Upper lobe of right lung (tissue), 1 donor: ENCODE measurements around the gene DCC. TPM values are rescaled to one million over a fixed set of nuclear protein-coding genes. Genes with fewer than 3 reads are reported as not detected.

Experiments used
- ATAC-seq: fragments of 200-7000 bp; cut with Tn5 transposase; one replicate; pipeline ENCODE4 v1.9.1; 2020; ENCODE audit warnings: mild to moderate bottlenecking, moderate library complexity
- DNase-seq: peaks from one replicate; pipeline ENCODE4 v3.0.0-alpha.2; 2020
- H3K27ac ChIP-seq: fragments of 200-600 bp; one replicate; pipeline ENCODE4 v1.8.0; 2022
- H3K27me3 ChIP-seq: fragments of 200-600 bp; one replicate; pipeline ENCODE4 v1.8.0; 2022; ENCODE audit warnings: mild to moderate bottlenecking
- H3K36me3 ChIP-seq: fragments of 200-600 bp; one replicate; pipeline ENCODE4 v1.8.0; 2022
- H3K4me1 ChIP-seq: fragments of 200-600 bp; one replicate; pipeline ENCODE4 v1.8.0; 2022
- H3K4me3 ChIP-seq: fragments of 200-600 bp; one replicate; pipeline ENCODE4 v1.8.0; 2022; ENCODE audit warnings: mild to moderate bottlenecking
- H3K9me3 ChIP-seq: fragments of 200-600 bp; one replicate; pipeline ENCODE4 v1.8.0; 2022
- intact Hi-C: fragments of 100-400 bp; cut with DNase I; formaldehyde crosslinking; loops from one replicate; pipeline ENCODE4 v1.11.0; 2022
- total RNA-seq: library from RNA; stranded (reverse); fragmentation: NEBNext Ultra II Directional; extraction: Animal tissue kit (Norgen Biotek cat#: 25700); gene quantifications from one replicate; pipeline ENCODE4 v1.2.1, GENCODE V29; 2021
- TF ChIP-seq, protein P1 (sequence below): fragments of 200-600 bp; IDR thresholded peaks from one replicate; pipeline ENCODE4 v1.8.0; 2022; ENCODE audit warnings: antibody characterized with exemption
- donor health status: DM: no; HTN: yes; CAD: no; lungs with severe emphysema.

DCC gene
- total RNA-seq, 1 donor from 2014 or later, result 7.1 TPM

DNA sequence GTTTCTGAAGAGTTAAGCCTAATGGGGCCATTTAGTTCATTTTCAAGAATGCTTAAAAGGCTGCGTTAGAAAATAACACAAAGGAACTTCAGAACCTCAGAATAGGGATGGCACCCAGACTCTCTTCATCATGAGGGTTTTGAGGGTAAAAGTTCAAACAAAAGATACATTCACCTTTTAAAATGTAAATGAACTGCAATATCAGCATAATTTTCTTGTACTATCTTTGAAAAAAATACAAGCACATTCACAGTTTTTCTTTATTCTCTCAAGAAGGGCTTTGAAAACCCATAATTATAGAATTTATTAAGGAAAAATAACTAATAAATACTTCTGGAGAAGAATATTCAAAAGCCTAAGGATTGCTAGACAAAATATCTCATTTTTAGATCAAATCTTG, 791.0 kb downstream of the DCC start:
- ATAC-seq (no peak), DNase-seq (no peak)
- Histone ChIP-seq H3K4me3 (no peak overlapping the region), H3K27ac (no peak overlapping the region), H3K27me3 (no peaks in the 10 kb centered on the region), H3K4me1 (no peaks in the 10 kb centered on the region), H3K9me3 (no peaks in the 10 kb centered on the region), H3K36me3 (no peaks in the 10 kb centered on the region)
- TF ChIP-seq, protein P1, sequence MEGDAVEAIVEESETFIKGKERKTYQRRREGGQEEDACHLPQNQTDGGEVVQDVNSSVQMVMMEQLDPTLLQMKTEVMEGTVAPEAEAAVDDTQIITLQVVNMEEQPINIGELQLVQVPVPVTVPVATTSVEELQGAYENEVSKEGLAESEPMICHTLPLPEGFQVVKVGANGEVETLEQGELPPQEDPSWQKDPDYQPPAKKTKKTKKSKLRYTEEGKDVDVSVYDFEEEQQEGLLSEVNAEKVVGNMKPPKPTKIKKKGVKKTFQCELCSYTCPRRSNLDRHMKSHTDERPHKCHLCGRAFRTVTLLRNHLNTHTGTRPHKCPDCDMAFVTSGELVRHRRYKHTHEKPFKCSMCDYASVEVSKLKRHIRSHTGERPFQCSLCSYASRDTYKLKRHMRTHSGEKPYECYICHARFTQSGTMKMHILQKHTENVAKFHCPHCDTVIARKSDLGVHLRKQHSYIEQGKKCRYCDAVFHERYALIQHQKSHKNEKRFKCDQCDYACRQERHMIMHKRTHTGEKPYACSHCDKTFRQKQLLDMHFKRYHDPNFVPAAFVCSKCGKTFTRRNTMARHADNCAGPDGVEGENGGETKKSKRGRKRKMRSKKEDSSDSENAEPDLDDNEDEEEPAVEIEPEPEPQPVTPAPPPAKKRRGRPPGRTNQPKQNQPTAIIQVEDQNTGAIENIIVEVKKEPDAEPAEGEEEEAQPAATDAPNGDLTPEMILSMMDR, result no peak
- intact Hi-C loops, result no loop called here

- no peak overlapping the region for H3K27ac ChIP-seq
- no peaks in the 10 kb centered on the region for H3K36me3 ChIP-seq
- TF ChIP-seq, protein P1, result no peak
- no peaks in the 10 kb centered on the region for H3K27me3 ChIP-seq
- intact Hi-C loops, result no loop called here
- DNase-seq, result no peak
- H3K9me3 ChIP-seq, result no peaks in the 10 kb centered on the region
- ATAC-seq, result no peak
- H3K4me1 ChIP-seq, result no peaks in the 10 kb centered on the region
- no peak overlapping the region for H3K4me3 ChIP-seq
These were observed 794.7 kb downstream of the DCC start for GRCh38 chr18:53134711-53135110.

DNA sequence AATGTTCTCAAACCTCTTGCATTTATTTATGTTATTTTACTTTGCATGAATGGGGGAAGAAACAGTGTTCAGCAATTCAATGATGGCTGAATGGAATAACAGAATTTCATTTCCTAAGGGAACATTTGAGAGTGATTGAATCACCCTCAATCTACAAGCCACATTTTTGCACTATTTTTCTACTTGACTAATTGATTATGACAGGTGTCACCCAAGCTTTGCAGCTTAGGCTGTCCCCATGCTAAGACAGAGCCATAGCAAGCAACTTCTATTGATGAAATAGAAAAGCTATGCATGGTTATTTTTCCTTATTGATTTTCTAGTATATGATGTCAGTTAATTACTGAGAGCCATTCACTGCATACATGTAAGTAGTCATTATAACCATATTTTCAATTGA, 795.7 kb downstream of the DCC start:
- Histone ChIP-seq H3K27ac (no peak overlapping the region), H3K4me1 (no peaks in the 10 kb centered on the region), H3K36me3 (no peaks in the 10 kb centered on the region), H3K9me3 (no peaks in the 10 kb centered on the region), H3K27me3 (no peaks in the 10 kb centered on the region), H3K4me3 (no peak overlapping the region)
- ATAC-seq (no peak), DNase-seq (no peak)
- intact Hi-C loops, result no loop called here
- TF ChIP-seq, protein P1, result no peak

DNA sequence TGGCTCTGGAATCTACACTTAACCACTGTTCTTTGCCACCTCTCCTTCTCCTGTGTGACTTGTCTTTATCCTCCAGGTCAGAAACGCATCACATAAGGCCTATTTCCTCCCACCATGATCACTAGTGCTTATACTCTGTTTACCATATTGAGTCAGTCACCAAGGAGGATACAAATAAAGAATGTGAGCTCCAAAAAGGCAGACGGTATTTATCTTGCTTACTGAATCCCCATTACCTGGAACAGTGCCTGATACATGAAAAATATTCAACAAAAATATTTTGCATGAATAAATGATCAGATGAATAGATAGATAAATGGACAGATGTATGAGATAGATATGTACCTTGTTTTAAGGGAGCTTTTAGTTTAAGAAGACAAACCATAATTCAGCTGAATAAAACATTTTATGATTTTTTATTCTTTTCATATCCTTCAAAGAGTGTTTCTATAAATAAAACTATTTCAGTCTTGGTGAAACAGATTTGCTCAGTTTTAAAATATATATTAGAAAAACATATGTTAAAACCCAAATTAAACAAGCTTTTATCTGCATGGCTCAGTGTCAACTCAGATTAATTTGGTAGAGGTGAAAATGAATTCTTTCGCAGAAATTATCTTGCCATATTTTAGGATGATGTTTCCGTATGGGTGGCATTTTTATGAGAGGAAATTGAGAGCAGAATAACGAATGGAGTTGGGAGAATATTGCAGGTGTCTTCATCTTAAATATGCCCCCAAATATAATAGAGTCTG, 799.9 kb downstream of the DCC start:
- intact Hi-C loops, result no loop called here
- DNase-seq (no peak), ATAC-seq (no peak)
- no peaks in the 10 kb centered on the region for H3K4me1 ChIP-seq
- no peaks in the 10 kb centered on the region for H3K36me3 ChIP-seq
- H3K27ac ChIP-seq, result no peak overlapping the region
- no peak overlapping the region for H3K4me3 ChIP-seq
- H3K27me3 ChIP-seq, result no peaks in the 10 kb centered on the region
- TF ChIP-seq, protein P1, result no peak
- H3K9me3 ChIP-seq, result no peaks in the 10 kb centered on the region

- no peaks in the 10 kb centered on the region for H3K27me3 ChIP-seq
- H3K9me3 ChIP-seq, result no peaks in the 10 kb centered on the region
- no peak overlapping the region for H3K27ac ChIP-seq
- DNase-seq (no peak), ATAC-seq (no peak)
- no peaks in the 10 kb centered on the region for H3K36me3 ChIP-seq
- no peak overlapping the region for H3K4me3 ChIP-seq
- no peaks in the 10 kb centered on the region for H3K4me1 ChIP-seq
- intact Hi-C loops, result no loop called here
- TF ChIP-seq, protein P1, result no peak
These were observed 802.0 kb downstream of the DCC start for GRCh38 chr18:53142005-53142404.

DNA sequence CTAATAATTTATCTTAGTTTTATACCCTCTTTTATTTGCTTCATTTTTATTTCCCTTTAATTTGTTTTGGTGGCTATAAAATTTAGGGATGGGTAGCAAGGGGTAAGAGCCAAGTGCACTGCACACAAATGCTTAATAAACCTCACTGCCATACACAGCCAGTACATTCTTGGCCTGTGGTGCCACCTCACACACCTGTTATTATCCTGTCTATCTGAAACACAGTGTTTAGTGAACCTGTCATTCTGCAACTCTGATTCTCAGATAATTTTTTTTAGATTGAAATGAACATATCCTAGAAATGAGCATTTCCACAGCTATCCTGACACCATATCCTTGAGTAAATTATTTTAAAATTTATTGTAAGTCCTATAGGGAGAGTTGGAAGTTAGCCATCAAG, 807.5 kb downstream of the DCC start:
- Histone ChIP-seq H3K36me3 (no peaks in the 10 kb centered on the region), H3K4me1 (no peaks in the 10 kb centered on the region), H3K27ac (no peak overlapping the region), H3K9me3 (no peaks in the 10 kb centered on the region), H3K27me3 (no peaks in the 10 kb centered on the region), H3K4me3 (no peak overlapping the region)
- intact Hi-C loops, result no loop called here
- TF ChIP-seq, protein P1, result no peak
- DNase-seq, result no peak
- no peak for ATAC-seq
